Chondrocyte (in vitro differentiated cells): ENCODE data around the gene TMEM87B. TPM values are rescaled to one million over a fixed set of nuclear protein-coding genes. Genes with fewer than 3 reads are reported as not detected.
A peak's percentile ranks its signal among the peaks of the same experiment; 100 is the strongest.

ENCODE experiments used
- DNase-seq: peaks from one replicate; pipeline ENCODE4 v3.0.0; 2021; ENCODE audit warnings: mixed read lengths, low spot score
- H3K27ac Mint-ChIP-seq: one replicate; pipeline ENCODE4 v1.8.0; 2021; ENCODE audit warnings: mild to moderate bottlenecking, moderate library complexity, mixed read lengths; ENCODE audit not compliant: unreplicated experiment
- H3K27me3 Mint-ChIP-seq: 2 replicates; pipeline ENCODE4 v1.8.0; 2021; ENCODE audit warnings: low read depth, mixed read lengths
- H3K36me3 Mint-ChIP-seq: 2 replicates; pipeline ENCODE4 v1.8.0; 2021; ENCODE audit warnings: low read depth, mixed read lengths
- H3K4me1 Mint-ChIP-seq: 2 replicates; pipeline ENCODE4 v1.8.0; 2021; ENCODE audit warnings: low read depth, mild to moderate bottlenecking, mixed read lengths
- H3K4me3 Mint-ChIP-seq: one replicate; pipeline ENCODE4 v1.8.0; 2021; ENCODE audit warnings: mild to moderate bottlenecking, moderate library complexity, mixed read lengths; ENCODE audit not compliant: unreplicated experiment
- H3K9me3 Mint-ChIP-seq: 2 replicates; pipeline ENCODE4 v1.8.0; 2021; ENCODE audit warnings: low read depth, mixed read lengths
- total RNA-seq: library from RNA; stranded (reverse); gene quantifications from 3 replicates; pipeline ENCODE4 v1.2.1, GENCODE V29; 2021
- TF ChIP-seq, protein P1 (sequence below): fragments of 200-600 bp; sonication (generic); IDR thresholded peaks from 2 replicates; pipeline ENCODE4 v1.5.0; 2021; ENCODE audit warnings: antibody characterized with exemption, mild to moderate bottlenecking, moderate library complexity

Gene TMEM87B
- total RNA-seq, 1 donor from 2014 or later, result 19.4 TPM

DNA sequence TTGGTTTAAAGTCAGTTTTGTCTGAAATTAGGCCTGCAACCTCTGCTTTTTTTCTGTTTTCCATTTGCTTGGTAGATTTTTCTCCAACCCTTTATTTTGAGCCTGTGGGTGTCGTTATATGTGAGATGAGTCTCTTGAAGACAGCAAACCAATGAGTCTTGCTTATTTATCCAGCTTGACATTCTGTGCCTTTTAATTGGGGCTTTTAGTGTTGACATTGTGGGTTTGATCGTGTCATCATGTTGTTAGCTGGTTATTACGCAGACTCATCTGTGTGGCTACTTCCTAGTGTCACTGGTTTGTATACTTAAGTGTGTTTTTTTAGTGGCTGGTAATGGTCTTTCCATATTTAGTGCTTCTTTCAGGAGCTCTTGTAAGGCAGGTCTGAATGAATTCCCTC is 18.8 kb downstream of the TMEM87B start:
- Mint-ChIP-seq H3K36me3 (peaks cover 45% of the 10 kb centered on the region), H3K27ac (no peak overlapping the region)

DNA sequence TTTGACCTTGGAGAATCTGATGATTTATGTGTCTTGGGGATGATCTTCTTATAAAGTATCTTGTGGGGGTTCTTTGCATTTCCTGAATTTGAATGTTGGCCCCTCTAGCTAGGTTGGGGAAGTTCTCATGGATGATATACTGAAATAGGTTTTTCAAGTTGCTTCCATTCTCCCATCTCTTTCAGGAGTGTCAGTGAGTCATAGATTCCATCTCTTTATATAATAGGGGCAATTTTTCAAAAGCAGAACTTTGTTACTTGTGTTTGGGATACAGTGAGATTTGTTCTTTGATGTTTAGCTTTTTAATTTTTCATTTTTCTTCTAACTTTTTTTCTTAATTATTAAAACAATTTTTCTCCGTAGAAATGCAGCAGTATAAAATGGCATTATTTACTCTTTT is 19.4 kb downstream of the TMEM87B start:
- no peaks in the 10 kb centered on the region for H3K27me3 Mint-ChIP-seq
- TF ChIP-seq, protein P1, sequence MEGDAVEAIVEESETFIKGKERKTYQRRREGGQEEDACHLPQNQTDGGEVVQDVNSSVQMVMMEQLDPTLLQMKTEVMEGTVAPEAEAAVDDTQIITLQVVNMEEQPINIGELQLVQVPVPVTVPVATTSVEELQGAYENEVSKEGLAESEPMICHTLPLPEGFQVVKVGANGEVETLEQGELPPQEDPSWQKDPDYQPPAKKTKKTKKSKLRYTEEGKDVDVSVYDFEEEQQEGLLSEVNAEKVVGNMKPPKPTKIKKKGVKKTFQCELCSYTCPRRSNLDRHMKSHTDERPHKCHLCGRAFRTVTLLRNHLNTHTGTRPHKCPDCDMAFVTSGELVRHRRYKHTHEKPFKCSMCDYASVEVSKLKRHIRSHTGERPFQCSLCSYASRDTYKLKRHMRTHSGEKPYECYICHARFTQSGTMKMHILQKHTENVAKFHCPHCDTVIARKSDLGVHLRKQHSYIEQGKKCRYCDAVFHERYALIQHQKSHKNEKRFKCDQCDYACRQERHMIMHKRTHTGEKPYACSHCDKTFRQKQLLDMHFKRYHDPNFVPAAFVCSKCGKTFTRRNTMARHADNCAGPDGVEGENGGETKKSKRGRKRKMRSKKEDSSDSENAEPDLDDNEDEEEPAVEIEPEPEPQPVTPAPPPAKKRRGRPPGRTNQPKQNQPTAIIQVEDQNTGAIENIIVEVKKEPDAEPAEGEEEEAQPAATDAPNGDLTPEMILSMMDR, result no peak
- no peak for DNase-seq
- H3K9me3 Mint-ChIP-seq, result peaks cover 21% of the 10 kb centered on the region
- H3K27ac Mint-ChIP-seq, result peak overlapping the region; percentile 20
- peaks cover 22% of the 10 kb centered on the region for H3K4me1 Mint-ChIP-seq
- H3K4me3 Mint-ChIP-seq, result no peak overlapping the region
- peaks cover 45% of the 10 kb centered on the region for H3K36me3 Mint-ChIP-seq

More for the DNA sequence above, 18.8 kb downstream of the TMEM87B start:
- DNase-seq, result no peak
- no peaks in the 10 kb centered on the region for H3K27me3 Mint-ChIP-seq
- H3K4me1 Mint-ChIP-seq, result peaks cover 18% of the 10 kb centered on the region
- TF ChIP-seq, protein P1, result no peak
- no peak overlapping the region for H3K4me3 Mint-ChIP-seq
- H3K9me3 Mint-ChIP-seq, result peaks cover 25% of the 10 kb centered on the region

DNA sequence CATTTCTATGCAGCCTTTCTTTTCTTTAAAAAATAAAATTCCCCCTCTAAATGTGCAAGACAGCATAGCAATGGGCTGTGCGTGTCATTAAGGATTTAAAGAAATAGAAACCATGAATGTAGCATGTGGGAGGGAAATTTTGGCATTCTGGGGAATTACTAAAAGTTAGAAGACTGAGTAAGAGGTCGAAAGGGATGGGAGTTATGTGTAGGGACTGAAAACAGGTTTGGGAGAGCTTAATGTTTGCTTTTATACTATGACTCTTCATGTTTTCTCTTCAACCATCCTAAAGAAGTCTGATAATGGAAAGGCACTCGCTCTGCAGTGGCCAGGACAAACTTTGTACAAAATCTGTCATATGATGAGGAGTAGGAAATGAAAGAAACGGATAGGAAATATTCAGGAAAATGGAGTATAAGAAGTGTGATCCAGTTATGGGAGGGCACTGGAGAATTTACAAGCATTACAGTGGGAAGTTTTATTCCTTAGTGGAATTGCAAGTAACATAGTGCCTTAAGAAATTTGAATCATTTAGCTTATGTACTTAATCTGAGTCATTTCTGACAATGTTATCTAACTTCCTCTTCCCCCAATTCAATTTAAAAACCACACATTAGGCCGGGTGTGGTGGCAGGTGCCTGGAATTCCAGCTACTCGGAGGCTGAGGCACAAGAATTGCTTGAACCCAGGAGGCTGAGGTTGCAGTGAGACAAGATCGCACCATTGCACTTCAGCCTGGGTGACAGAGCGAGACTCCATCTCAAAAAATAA is 20.6 kb downstream of the TMEM87B start:
- DNase-seq, result no peak
- Mint-ChIP-seq H3K27me3 (no peaks in the 10 kb centered on the region), H3K4me1 (peaks cover 25% of the 10 kb centered on the region), H3K27ac (peak overlapping the region; percentile 58), H3K4me3 (no peak overlapping the region), H3K36me3 (peaks cover 40% of the 10 kb centered on the region), H3K9me3 (peaks cover 11% of the 10 kb centered on the region)
- TF ChIP-seq, protein P1, result no peak

DNA sequence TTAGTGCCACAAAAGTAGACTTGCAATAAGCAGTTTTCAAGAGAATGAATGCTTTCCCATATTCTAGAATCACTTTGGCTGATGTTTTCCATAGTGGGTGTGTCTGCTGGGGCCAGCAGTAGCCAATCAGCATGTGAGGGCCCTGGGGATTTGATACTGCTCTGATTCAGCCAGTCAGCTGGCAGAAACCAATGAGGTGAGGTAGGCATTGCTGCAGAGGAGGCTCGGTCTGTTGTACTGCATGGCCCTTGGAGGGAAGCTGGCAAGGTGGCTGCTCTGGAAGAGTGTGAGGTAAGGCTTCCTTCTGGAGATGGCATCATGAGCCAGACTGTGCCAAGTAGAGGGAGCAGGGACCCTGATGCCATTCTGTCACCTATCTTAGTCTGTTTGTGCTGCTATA is 22.7 kb downstream of the TMEM87B start:
- no peaks in the 10 kb centered on the region for H3K27me3 Mint-ChIP-seq
- peaks cover 47% of the 10 kb centered on the region for H3K36me3 Mint-ChIP-seq
- H3K9me3 Mint-ChIP-seq, result peaks cover 11% of the 10 kb centered on the region

DNA sequence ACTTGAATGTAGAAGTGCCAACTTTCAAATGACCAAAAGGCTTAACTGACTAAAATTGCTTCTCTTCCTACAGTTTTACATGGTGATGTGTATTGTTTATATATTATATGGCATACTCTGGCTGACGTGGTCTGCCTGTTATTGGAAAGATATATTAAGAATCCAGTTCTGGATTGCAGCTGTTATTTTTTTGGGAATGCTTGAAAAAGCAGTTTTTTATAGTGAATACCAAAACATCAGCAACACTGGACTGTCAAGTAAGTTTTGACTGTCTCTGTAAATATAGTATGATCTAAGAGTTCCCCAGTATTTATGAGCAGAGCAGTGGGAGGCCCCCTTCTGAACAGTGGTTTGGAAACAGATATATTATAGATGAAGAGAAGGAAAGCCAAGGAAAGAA is 26.2 kb downstream of the TMEM87B start:
- Mint-ChIP-seq H3K27me3 (no peaks in the 10 kb centered on the region), H3K27ac (peak overlapping the region; percentile 49), H3K4me3 (no peak overlapping the region), H3K4me1 (peaks cover 22% of the 10 kb centered on the region), H3K36me3 (peaks cover 56% of the 10 kb centered on the region), H3K9me3 (no peaks in the 10 kb centered on the region)
- TF ChIP-seq, protein P1, result no peak
- DNase-seq, result no peak

More for the DNA sequence above, 22.7 kb downstream of the TMEM87B start:
- TF ChIP-seq, protein P1, result no peak
- Mint-ChIP-seq H3K4me1 (peaks cover 37% of the 10 kb centered on the region), H3K4me3 (no peak overlapping the region), H3K27ac (peak overlapping the region; percentile 37)
- no peak for DNase-seq
